Measurements from ENCODE around the gene KDM3A.

The KDM3A gene

GRCh38 chr2:86429335-86429734, 11.8 kb upstream of the KDM3A start:
- Histone ChIP-seq H3K27me3 (ENCODE audit: insufficient read depth, low read depth, severe bottlenecking) (no peaks in the 10 kb centered on the region), H3K36me3 (no peaks in the 10 kb centered on the region), H3K9me3 (ENCODE audit: severe bottlenecking) (no peaks in the 10 kb centered on the region), H3K27ac (no peak overlapping the region), H3K4me3 (ENCODE audit: low read depth, low read length) (no peak overlapping the region)
- TF ChIP-seq, protein P1, sequence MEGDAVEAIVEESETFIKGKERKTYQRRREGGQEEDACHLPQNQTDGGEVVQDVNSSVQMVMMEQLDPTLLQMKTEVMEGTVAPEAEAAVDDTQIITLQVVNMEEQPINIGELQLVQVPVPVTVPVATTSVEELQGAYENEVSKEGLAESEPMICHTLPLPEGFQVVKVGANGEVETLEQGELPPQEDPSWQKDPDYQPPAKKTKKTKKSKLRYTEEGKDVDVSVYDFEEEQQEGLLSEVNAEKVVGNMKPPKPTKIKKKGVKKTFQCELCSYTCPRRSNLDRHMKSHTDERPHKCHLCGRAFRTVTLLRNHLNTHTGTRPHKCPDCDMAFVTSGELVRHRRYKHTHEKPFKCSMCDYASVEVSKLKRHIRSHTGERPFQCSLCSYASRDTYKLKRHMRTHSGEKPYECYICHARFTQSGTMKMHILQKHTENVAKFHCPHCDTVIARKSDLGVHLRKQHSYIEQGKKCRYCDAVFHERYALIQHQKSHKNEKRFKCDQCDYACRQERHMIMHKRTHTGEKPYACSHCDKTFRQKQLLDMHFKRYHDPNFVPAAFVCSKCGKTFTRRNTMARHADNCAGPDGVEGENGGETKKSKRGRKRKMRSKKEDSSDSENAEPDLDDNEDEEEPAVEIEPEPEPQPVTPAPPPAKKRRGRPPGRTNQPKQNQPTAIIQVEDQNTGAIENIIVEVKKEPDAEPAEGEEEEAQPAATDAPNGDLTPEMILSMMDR (IDR thresholded peaks at IDR 0.05; ENCODE audit: low read depth, low read length): no peak
- DNase-seq: no peak

DNA sequence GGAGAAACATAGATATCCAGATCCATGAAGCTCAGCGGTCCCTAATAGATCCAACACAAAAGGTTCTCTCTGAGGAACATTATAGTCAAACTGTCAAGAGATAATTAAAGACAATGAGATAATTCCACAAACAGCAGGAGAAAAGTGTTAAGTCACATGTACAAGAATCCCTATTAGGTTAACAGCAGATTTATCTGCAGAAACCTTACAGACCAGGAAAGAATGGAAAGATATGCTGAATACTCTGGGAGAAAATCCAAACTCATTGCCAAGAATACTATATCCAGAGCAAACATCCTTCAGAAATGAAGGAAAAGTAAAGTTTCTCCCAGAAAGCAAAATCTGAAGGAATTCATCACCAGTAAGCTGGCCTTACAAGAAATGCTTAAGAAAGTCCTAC, 10.8 kb upstream of the KDM3A start:
- Histone ChIP-seq H3K4me3 (ENCODE audit: low read depth, low read length) (no peak overlapping the region), H3K27me3 (ENCODE audit: insufficient read depth, low read depth, severe bottlenecking) (no peaks in the 10 kb centered on the region), H3K9me3 (ENCODE audit: severe bottlenecking) (no peaks in the 10 kb centered on the region), H3K36me3 (no peaks in the 10 kb centered on the region), H3K27ac (no peak overlapping the region)
- no peak for DNase-seq
- TF ChIP-seq, protein P1 (IDR thresholded peaks at IDR 0.05; ENCODE audit: low read depth, low read length): no peak

- Histone ChIP-seq H3K27ac (no peak overlapping the region), H3K9me3 (ENCODE audit: severe bottlenecking) (no peaks in the 10 kb centered on the region), H3K4me3 (ENCODE audit: low read depth, low read length) (no peak overlapping the region), H3K36me3 (no peaks in the 10 kb centered on the region), H3K27me3 (ENCODE audit: insufficient read depth, low read depth, severe bottlenecking) (no peaks in the 10 kb centered on the region)
- no peak for DNase-seq
- TF ChIP-seq, protein P1 (IDR thresholded peaks at IDR 0.05; ENCODE audit: low read depth, low read length): no peak
Measured at GRCh38 chr2:86433137-86433536, 8.0 kb upstream of the KDM3A start.

- DNase-seq: no peak
- H3K4me3 ChIP-seq (ENCODE audit: low read depth, low read length): no peak overlapping the region
- no peaks in the 10 kb centered on the region for H3K36me3 ChIP-seq
- no peaks in the 10 kb centered on the region for H3K27me3 ChIP-seq (ENCODE audit: insufficient read depth, low read depth, severe bottlenecking)
- TF ChIP-seq, protein P1 (IDR thresholded peaks at IDR 0.05; ENCODE audit: low read depth, low read length): no peak
- no peaks in the 10 kb centered on the region for H3K9me3 ChIP-seq (ENCODE audit: severe bottlenecking)
- H3K27ac ChIP-seq: no peak overlapping the region
Measured at GRCh38 chr2:86434290-86434689, 6.9 kb upstream of the KDM3A start.

- TF ChIP-seq, protein P1 (IDR thresholded peaks at IDR 0.05; ENCODE audit: low read depth, low read length): no peak
- H3K36me3 ChIP-seq: no peaks in the 10 kb centered on the region
- H3K27me3 ChIP-seq (ENCODE audit: insufficient read depth, low read depth, severe bottlenecking): no peaks in the 10 kb centered on the region
- H3K4me3 ChIP-seq (ENCODE audit: low read depth, low read length): no peak overlapping the region
- peaks cover 9% of the 10 kb centered on the region for H3K9me3 ChIP-seq (ENCODE audit: severe bottlenecking)
- H3K27ac ChIP-seq: no peak overlapping the region
- no peak for DNase-seq
Measured at GRCh38 chr2:86435531-86435930, 5.6 kb upstream of the KDM3A start.

- Histone ChIP-seq H3K36me3 (no peaks in the 10 kb centered on the region), H3K4me3 (ENCODE audit: low read depth, low read length) (no peak overlapping the region), H3K9me3 (ENCODE audit: severe bottlenecking) (peaks cover 9% of the 10 kb centered on the region), H3K27me3 (ENCODE audit: insufficient read depth, low read depth, severe bottlenecking) (no peaks in the 10 kb centered on the region), H3K27ac (no peak overlapping the region)
- no peak for DNase-seq
- TF ChIP-seq, protein P1 (IDR thresholded peaks at IDR 0.05; ENCODE audit: low read depth, low read length): no peak
Measured at GRCh38 chr2:86436328-86436727, 4.8 kb upstream of the KDM3A start.

Measured in WERI-Rb-1 (cell line).